Measurements from ENCODE around the gene SLC1A5. TPM values are rescaled to one million over a fixed set of nuclear protein-coding genes. Genes with fewer than 3 reads are reported as not detected.
A peak's percentile ranks its signal among the peaks of the same experiment; 100 is the strongest.

Gene SLC1A5
- total RNA-seq, 1 experiment from 2014 or later: 284 TPM

- TF ChIP-seq CTCF (IDR thresholded peaks at IDR 0.05 in 2 of 3, conservative IDR thresholded peaks at IDR 0.05 in 1 of 3; ENCODE audit: borderline replicate concordance in 1 of 3, insufficient read depth in 1 of 3, low read depth in 2 of 3, low read length in 2 of 3): no peak
- TF ChIP-seq POLR2A (IDR thresholded peaks at IDR 0.05; ENCODE audit: borderline replicate concordance, extremely low read depth, insufficient read depth, insufficient read length): no peak
- no peak for TF ChIP-seq CEBPB (IDR thresholded peaks at IDR 0.05; ENCODE audit: low read depth)
- no peak for TF ChIP-seq EZH2 (IDR thresholded peaks at IDR 0.05)
- TF ChIP-seq SP1 (IDR thresholded peaks at IDR 0.05; ENCODE audit: low read depth): no peak
Observed at GRCh38 chr19:46785980-46786235, 2.5 kb downstream of the SLC1A5 start (continued).

GRCh38 chr19:46785054-46785979 is 3.1 kb downstream of the SLC1A5 start:
- intact Hi-C loops (cut with micrococcal nuclease): loop anchor here (5.0 kb wide), 1 partner anchor 47 kb away; no protein-coding TSS in a partner anchor
- no peak for ATAC-seq
- TSS peak; percentile 89 for BruUV-seq (replicated peaks)

More at GRCh38 chr19:46785054-46785979, 3.1 kb downstream of the SLC1A5 start:
- Histone ChIP-seq H3K4me1 (ENCODE audit: control insufficient read depth in 1 of 2, insufficient read depth in 2 of 2, low read length in 2 of 2) (peaks cover 30 to 58% of the 10 kb centered on the region in 2 experiments), H2AFZ (ENCODE audit: low read depth, low read length, poor library complexity, severe bottlenecking) (no peak overlapping the region), H3K79me2 (ENCODE audit: insufficient read depth, low read length) (peaks cover 81% of the 10 kb centered on the region), H3K9me2 (ENCODE audit: insufficient read depth) (no peaks in the 10 kb centered on the region), H3K4me3 (replicated peaks in 1 of 2; ENCODE audit: low read depth in 1 of 2, low read length in 2 of 2) (peak overlapping the region; percentile 93 to 96), H3K9me3 (ENCODE audit: control insufficient read depth in 1 of 2, insufficient read depth in 1 of 2, low read depth in 1 of 2, low read length in 2 of 2) (no peaks in the 10 kb centered on the region), H3K27ac (ENCODE audit: low read depth, low read length) (peak overlapping the region; percentile 91), H3K27me3 (ENCODE audit: insufficient read depth, low read length) (no peaks in the 10 kb centered on the region), H3K9ac (ENCODE audit: low read length) (peak overlapping the region; percentile 92), H3K4me2 (ENCODE audit: low read length) (peak overlapping the region; percentile 77), H4K20me1 (ENCODE audit: insufficient read depth) (peaks cover 8% of the 10 kb centered on the region; the same call in 1 of the 2 replicates), H3K36me3 (ENCODE audit: control insufficient read depth in 1 of 2, insufficient read depth in 2 of 2, low read length in 2 of 2) (peaks cover 25 to 41% of the 10 kb centered on the region in 2 experiments; a peak in 3 of 4 replicates)
- DNase-seq (ENCODE audit: low read depth, low spot score): no peak
- RAD21 ChIA-PET (ENCODE audit: low non-redundant PET in 1 of 2, low total read pairs in 2 of 2, uncharacterized antibody in 2 of 2, unreplicated experiment in 2 of 2): interaction anchor here in 1 of 2 experiments (0.5 to 0.8 kb wide), 2 partner anchors 44 to 50 kb away, joined by 3 read pairs; no protein-coding TSS in a partner anchor
- TF ChIP-seq ZNF274 (IDR thresholded peaks at IDR 0.05; ENCODE audit: low read depth, low read length): no peak
- TF ChIP-seq POLR2A (IDR thresholded peaks at IDR 0.05; ENCODE audit: borderline replicate concordance, extremely low read depth, insufficient read depth, insufficient read length): no peak
- TF ChIP-seq TCF7L2 (IDR thresholded peaks at IDR 0.05; ENCODE audit: borderline replicate concordance, extremely low read depth, insufficient read depth, insufficient read length): no peak
- TF ChIP-seq JUND (IDR thresholded peaks at IDR 0.05): no peak
- no peak for TF ChIP-seq EGR1 (IDR thresholded peaks at IDR 0.05; ENCODE audit: low read depth)
- no peak for TF ChIP-seq SRF (IDR thresholded peaks at IDR 0.05; ENCODE audit: low read depth)
- TF ChIP-seq ATF3 (IDR thresholded peaks at IDR 0.05): no peak
- no peak; the same call in 1 of the 2 replicates for TF ChIP-seq POLR2AphosphoS5 (IDR thresholded peaks at IDR 0.05; ENCODE audit: low read depth, low read length)
- no peak for TF ChIP-seq EZH2phosphoT487 (IDR thresholded peaks at IDR 0.05; ENCODE audit: borderline replicate concordance)
- no peak for TF ChIP-seq CTCF (IDR thresholded peaks at IDR 0.05 in 2 of 3, conservative IDR thresholded peaks at IDR 0.05 in 1 of 3; ENCODE audit: borderline replicate concordance in 1 of 3, insufficient read depth in 1 of 3, low read depth in 2 of 3, low read length in 2 of 3)
- no peak for TF ChIP-seq REST (IDR thresholded peaks at IDR 0.05; ENCODE audit: low read depth)
- TF ChIP-seq FOSL1 (IDR thresholded peaks at IDR 0.05; ENCODE audit: low read depth): no peak
- POLR2A ChIA-PET: interaction anchor here (0.6 to 1.6 kb wide), 5 partner anchors 9 to 71 kb away, joined by 3 to 5 read pairs (median 3); no protein-coding TSS in a partner anchor
- CTCF ChIA-PET: interaction anchor here (1.2 to 2.3 kb wide), 4 partner anchors 18 to 55 kb away, joined by 3 to 7 read pairs (median 4); no protein-coding TSS in a partner anchor

All from HCT116 (cell line).